ENCODE measurements around the gene AFF2.

DNA sequence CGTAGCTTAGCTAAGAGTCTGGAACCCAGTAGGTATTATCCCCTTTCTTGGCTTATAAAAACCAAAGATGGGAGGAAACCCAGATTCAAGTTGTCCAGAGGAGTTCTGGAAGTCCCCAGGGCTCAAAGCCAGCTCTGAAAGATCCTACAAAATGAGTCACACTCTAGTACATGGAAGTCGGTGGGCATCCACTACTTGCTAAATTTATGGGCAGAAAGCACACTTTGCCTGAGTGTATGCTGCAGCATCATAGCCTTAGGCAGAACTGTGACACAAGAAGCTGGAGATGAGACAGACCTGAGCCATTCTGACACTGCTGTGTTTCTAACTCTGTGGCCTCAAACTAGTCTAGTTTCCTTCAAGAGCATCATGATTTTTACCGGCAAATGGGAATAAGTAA, 429.3 kb downstream of the AFF2 start:
- TF ChIP-seq ZNF8 (CRISPR knock-in tag; IDR thresholded peaks at IDR 0.05) = no peak
- TF ChIP-seq, protein P1, sequence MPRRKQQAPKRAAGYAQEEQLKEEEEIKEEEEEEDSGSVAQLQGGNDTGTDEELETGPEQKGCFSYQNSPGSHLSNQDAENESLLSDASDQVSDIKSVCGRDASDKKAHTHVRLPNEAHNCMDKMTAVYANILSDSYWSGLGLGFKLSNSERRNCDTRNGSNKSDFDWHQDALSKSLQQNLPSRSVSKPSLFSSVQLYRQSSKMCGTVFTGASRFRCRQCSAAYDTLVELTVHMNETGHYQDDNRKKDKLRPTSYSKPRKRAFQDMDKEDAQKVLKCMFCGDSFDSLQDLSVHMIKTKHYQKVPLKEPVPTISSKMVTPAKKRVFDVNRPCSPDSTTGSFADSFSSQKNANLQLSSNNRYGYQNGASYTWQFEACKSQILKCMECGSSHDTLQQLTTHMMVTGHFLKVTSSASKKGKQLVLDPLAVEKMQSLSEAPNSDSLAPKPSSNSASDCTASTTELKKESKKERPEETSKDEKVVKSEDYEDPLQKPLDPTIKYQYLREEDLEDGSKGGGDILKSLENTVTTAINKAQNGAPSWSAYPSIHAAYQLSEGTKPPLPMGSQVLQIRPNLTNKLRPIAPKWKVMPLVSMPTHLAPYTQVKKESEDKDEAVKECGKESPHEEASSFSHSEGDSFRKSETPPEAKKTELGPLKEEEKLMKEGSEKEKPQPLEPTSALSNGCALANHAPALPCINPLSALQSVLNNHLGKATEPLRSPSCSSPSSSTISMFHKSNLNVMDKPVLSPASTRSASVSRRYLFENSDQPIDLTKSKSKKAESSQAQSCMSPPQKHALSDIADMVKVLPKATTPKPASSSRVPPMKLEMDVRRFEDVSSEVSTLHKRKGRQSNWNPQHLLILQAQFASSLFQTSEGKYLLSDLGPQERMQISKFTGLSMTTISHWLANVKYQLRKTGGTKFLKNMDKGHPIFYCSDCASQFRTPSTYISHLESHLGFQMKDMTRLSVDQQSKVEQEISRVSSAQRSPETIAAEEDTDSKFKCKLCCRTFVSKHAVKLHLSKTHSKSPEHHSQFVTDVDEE (CRISPR knock-in tag; IDR thresholded peaks at IDR 0.05) = no peak
- TF ChIP-seq, protein P2, sequence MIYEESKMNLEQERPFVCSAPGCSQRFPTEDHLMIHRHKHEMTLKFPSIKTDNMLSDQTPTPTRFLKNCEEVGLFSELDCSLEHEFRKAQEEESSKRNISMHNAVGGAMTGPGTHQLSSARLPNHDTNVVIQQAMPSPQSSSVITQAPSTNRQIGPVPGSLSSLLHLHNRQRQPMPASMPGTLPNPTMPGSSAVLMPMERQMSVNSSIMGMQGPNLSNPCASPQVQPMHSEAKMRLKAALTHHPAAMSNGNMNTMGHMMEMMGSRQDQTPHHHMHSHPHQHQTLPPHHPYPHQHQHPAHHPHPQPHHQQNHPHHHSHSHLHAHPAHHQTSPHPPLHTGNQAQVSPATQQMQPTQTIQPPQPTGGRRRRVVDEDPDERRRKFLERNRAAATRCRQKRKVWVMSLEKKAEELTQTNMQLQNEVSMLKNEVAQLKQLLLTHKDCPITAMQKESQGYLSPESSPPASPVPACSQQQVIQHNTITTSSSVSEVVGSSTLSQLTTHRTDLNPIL (CRISPR knock-in tag; IDR thresholded peaks at IDR 0.05; ENCODE audit: low read depth) = no peak
- no peak for TF ChIP-seq ISL1 (CRISPR knock-in tag; IDR thresholded peaks at IDR 0.05)
- TF ChIP-seq ZNF70 (CRISPR knock-in tag; IDR thresholded peaks at IDR 0.05) = no peak
- no peak for TF ChIP-seq ZFP30 (CRISPR knock-in tag; IDR thresholded peaks at IDR 0.05)
- TF ChIP-seq, protein P3, sequence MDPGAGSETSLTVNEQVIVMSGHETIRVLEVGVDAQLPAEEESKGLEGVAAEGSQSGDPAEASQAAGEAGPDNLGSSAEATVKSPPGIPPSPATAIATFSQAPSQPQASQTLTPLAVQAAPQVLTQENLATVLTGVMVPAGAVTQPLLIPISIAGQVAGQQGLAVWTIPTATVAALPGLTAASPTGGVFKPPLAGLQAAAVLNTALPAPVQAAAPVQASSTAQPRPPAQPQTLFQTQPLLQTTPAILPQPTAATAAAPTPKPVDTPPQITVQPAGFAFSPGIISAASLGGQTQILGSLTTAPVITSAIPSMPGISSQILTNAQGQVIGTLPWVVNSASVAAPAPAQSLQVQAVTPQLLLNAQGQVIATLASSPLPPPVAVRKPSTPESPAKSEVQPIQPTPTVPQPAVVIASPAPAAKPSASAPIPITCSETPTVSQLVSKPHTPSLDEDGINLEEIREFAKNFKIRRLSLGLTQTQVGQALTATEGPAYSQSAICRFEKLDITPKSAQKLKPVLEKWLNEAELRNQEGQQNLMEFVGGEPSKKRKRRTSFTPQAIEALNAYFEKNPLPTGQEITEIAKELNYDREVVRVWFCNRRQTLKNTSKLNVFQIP (CRISPR knock-in tag; IDR thresholded peaks at IDR 0.05; ENCODE audit: borderline replicate concordance, low read depth) = no peak
